H1 (cell line): ENCODE results near the gene CD300LG. TPM values are rescaled to one million over a fixed set of nuclear protein-coding genes. Genes with fewer than 3 reads are reported as not detected.
A peak's percentile ranks its signal among the peaks of the same experiment; 100 is the strongest.

Experiments used
- CTCF ChIA-PET: fragments of 300-600 bp; sonication (Branson Sonifier 250); formaldehyde crosslinking; loops from one replicate; lab custom pipeline; 2021; ENCODE audit not compliant: partially characterized antibody; lab: Charles Lee
- POLR2A ChIA-PET: fragments of 300-600 bp; sonication (Branson Sonifier 250); formaldehyde crosslinking; loops from one replicate; lab custom pipeline; 2021; ENCODE audit warnings: inconsistent platforms; ENCODE audit not compliant: partially characterized antibody; lab: Charles Lee
- DNase-seq, 2 experiments: peaks; one replicate each; pipeline versions ENCODE4 v3.0.0 to v3.0.0-alpha.2; 2010 to 2022; ENCODE audit warnings: low spot score in 2 of 2, low read depth in 1 of 2, mixed read lengths in 1 of 2
- FAIRE-seq: peaks from 2 replicates; lab custom pipeline; 2011; peaks lifted over from hg19 to GRCh38; lab: Jason Lieb, UNC
- H2AFZ ChIP-seq: 2 replicates; pipeline ENCODE4 v1.8.1; 2012; ENCODE audit warnings: low read length, inconsistent platforms
- H2AK5ac ChIP-seq: 2 replicates; pipeline ENCODE4 v1.6.1; 2013; ENCODE audit warnings: low read depth, low read length
- H2BK120ac ChIP-seq: replicated peaks from 2 replicates; pipeline ENCODE3; 2013; ENCODE audit warnings: low read depth, low read length, inconsistent platforms
- H2BK12ac ChIP-seq: 2 replicates; pipeline ENCODE4 v1.6.1; 2013; ENCODE audit warnings: low read depth, low read length
- H2BK15ac ChIP-seq: 2 replicates; pipeline ENCODE4 v1.6.1; 2013; ENCODE audit warnings: low read length
- H2BK20ac ChIP-seq: 2 replicates; pipeline ENCODE4 v1.6.1; 2013; ENCODE audit warnings: low read length
- H2BK5ac ChIP-seq: 2 replicates; pipeline ENCODE4 v1.6.1; 2013; ENCODE audit warnings: low read depth, low read length
- H3K14ac ChIP-seq: 2 replicates; pipeline ENCODE4 v1.6.1; 2013; ENCODE audit warnings: inconsistent platforms; ENCODE audit not compliant: insufficient read length
- H3K18ac ChIP-seq: 2 replicates; pipeline ENCODE4 v1.6.1; 2013; ENCODE audit warnings: low read length; ENCODE audit errors: extremely low read depth
- H3K23ac ChIP-seq: 2 replicates; pipeline ENCODE4 v1.6.1; 2013; ENCODE audit warnings: inconsistent platforms; ENCODE audit not compliant: insufficient read length
- H3K23me2 ChIP-seq: 2 replicates; pipeline ENCODE4 v1.6.1; 2013; ENCODE audit warnings: low read depth, low read length
- H3K27ac ChIP-seq: 2 replicates; pipeline ENCODE4 v1.6.1; 2011; ENCODE audit warnings: low read depth, low read length, inconsistent platforms
- H3K27me3 ChIP-seq, 4 experiments: replicated peaks in 1 of 4; 1 replicate in 1 of 4; 2 replicates in 3 of 4; pipeline versions ENCODE4 v1.6.1 to v1.8.1; 2011 to 2013; ENCODE audit warnings: low read length in 3 of 4, mild to moderate bottlenecking in 3 of 4, inconsistent platforms in 2 of 4, mixed read lengths in 2 of 4, moderate library complexity in 1 of 4; ENCODE audit not compliant: control insufficient read depth in 3 of 4, insufficient read depth in 3 of 4; ENCODE audit errors: extremely low read depth in 1 of 4
- H3K36me3 ChIP-seq, 4 experiments: 2 replicates each; pipeline versions ENCODE4 v1.6.1 to v1.8.1; 2011 to 2013; ENCODE audit warnings: mild to moderate bottlenecking in 4 of 4, low read length in 3 of 4, moderate library complexity in 2 of 4, control low read depth in 1 of 4, inconsistent platforms in 1 of 4; ENCODE audit not compliant: insufficient read depth in 4 of 4, control insufficient read depth in 2 of 4
- H3K4ac ChIP-seq: replicated peaks from 2 replicates; pipeline ENCODE3; 2013; ENCODE audit warnings: low read length, low read depth, mixed read lengths, inconsistent platforms; ENCODE audit not compliant: insufficient read length
- H3K4me1 ChIP-seq, 4 experiments: replicated peaks in 1 of 4; 1 replicate in 1 of 4; 2 replicates in 3 of 4; pipeline versions ENCODE4 v1.6.1 to v1.8.1; 2011 to 2013; ENCODE audit warnings: low read length in 3 of 4, inconsistent platforms in 2 of 4, mixed read lengths in 1 of 4; ENCODE audit not compliant: insufficient read depth in 4 of 4, control insufficient read depth in 3 of 4
- H3K4me2 ChIP-seq, 2 experiments: 2 replicates each; pipeline versions ENCODE4 v1.6.1 to v1.8.1; 2011 to 2013; ENCODE audit warnings: low read depth in 2 of 2, low read length in 2 of 2, control low read depth in 1 of 2, inconsistent platforms in 1 of 2, mild to moderate bottlenecking in 1 of 2; ENCODE audit not compliant: insufficient read depth in 1 of 2
- H3K4me3 ChIP-seq, 4 experiments: fragments of 200-600, 300-600 bp in 1 of 4; sonication (generic), shearing (Covaris generic), sonication (Bioruptor Twin) in 1 of 4; 2 replicates each; pipeline versions ENCODE4 v1.5.1 to v1.8.1; 2011 to 2016; ENCODE audit warnings: low read length in 4 of 4, low read depth in 3 of 4, control low read depth in 2 of 4, inconsistent platforms in 2 of 4, mild to moderate bottlenecking in 2 of 4, mixed read lengths in 1 of 4, moderate library complexity in 1 of 4; ENCODE audit not compliant: insufficient read depth in 2 of 4; ENCODE audit errors: extremely low read depth in 1 of 4
- H3K56ac ChIP-seq: replicated peaks from 2 replicates; pipeline ENCODE3; 2013; ENCODE audit warnings: low read depth, mild to moderate bottlenecking, mixed read lengths, low read length, inconsistent platforms; ENCODE audit not compliant: insufficient read length
- H3K79me1 ChIP-seq: 2 replicates; pipeline ENCODE4 v1.6.1; 2013; ENCODE audit warnings: low read depth, low read length, control low read depth
- H3K79me2 ChIP-seq, 2 experiments: 2 replicates each; pipeline versions ENCODE4 v1.6.1 to v1.8.1; 2012 to 2013; ENCODE audit warnings: low read length in 2 of 2, mild to moderate bottlenecking in 2 of 2, inconsistent platforms in 1 of 2; ENCODE audit not compliant: insufficient read depth in 2 of 2, control insufficient read depth in 1 of 2
- H3K9ac ChIP-seq, 4 experiments: replicated peaks in 1 of 4; 1 replicate in 1 of 4; 2 replicates in 3 of 4; pipeline versions ENCODE4 v1.6.1 to v1.8.1; 2011 to 2013; ENCODE audit warnings: low read depth in 3 of 4, low read length in 3 of 4, control low read depth in 2 of 4, mild to moderate bottlenecking in 2 of 4, moderate library complexity in 2 of 4, inconsistent platforms in 1 of 4; ENCODE audit errors: extremely low read depth in 1 of 4
- H3K9me3 ChIP-seq, 2 experiments: 2 replicates each; pipeline versions ENCODE4 v1.6.1 to v1.8.1; 2012 to 2013; ENCODE audit warnings: mild to moderate bottlenecking in 2 of 2, moderate library complexity in 2 of 2, control low read depth in 1 of 2, inconsistent platforms in 1 of 2, low read depth in 1 of 2, low read length in 1 of 2, mixed read lengths in 1 of 2; ENCODE audit not compliant: insufficient read depth in 2 of 2
- H4K20me1 ChIP-seq, 2 experiments: replicated peaks in 1 of 2; 2 replicates each; pipeline versions ENCODE3 to v1.8.1; 2011 to 2013; ENCODE audit warnings: inconsistent platforms in 2 of 2, low read length in 2 of 2, mild to moderate bottlenecking in 1 of 2; ENCODE audit not compliant: insufficient read depth in 2 of 2, control insufficient read depth in 1 of 2
- H4K5ac ChIP-seq: 2 replicates; pipeline ENCODE4 v1.6.1; 2013; ENCODE audit warnings: low read length, low read depth, mixed read lengths, inconsistent platforms; ENCODE audit not compliant: insufficient read length
- H4K8ac ChIP-seq: 2 replicates; pipeline ENCODE4 v1.8.0; 2013; ENCODE audit warnings: mild to moderate bottlenecking, moderate library complexity, low read length, inconsistent platforms; ENCODE audit not compliant: insufficient read depth; ENCODE audit errors: extremely low read depth
- H4K91ac ChIP-seq: replicated peaks from 2 replicates; pipeline ENCODE3; 2013; ENCODE audit warnings: low read length, mixed read lengths, inconsistent platforms; ENCODE audit not compliant: insufficient read length
- E2F6 ChIP-seq: IDR thresholded peaks from 2 replicates; pipeline ENCODE4 v1.6.1; 2012; ENCODE audit warnings: inconsistent platforms
- KDM5A ChIP-seq: fragments of 200-600 bp; IDR thresholded peaks from 2 replicates; pipeline ENCODE4 v1.7.1; 2012; ENCODE audit warnings: mild to moderate bottlenecking, low read length, inconsistent platforms, mixed read lengths
- PHF8 ChIP-seq: fragments of 200-600 bp; sonication (generic); conservative IDR thresholded peaks from 2 replicates; pipeline ENCODE4 v1.7.1; 2012; ENCODE audit warnings: low read depth, mild to moderate bottlenecking, inconsistent platforms, low read length, moderate library complexity
- POLR2AphosphoS5 ChIP-seq: IDR thresholded peaks from 2 replicates; pipeline ENCODE4 v1.6.1; 2011; ENCODE audit warnings: low read depth, low read length
- SIX5 ChIP-seq: IDR thresholded peaks from 2 replicates; pipeline ENCODE4 v1.6.1; 2011; ENCODE audit warnings: mild to moderate bottlenecking, low read depth, low read length
- TBP ChIP-seq: IDR thresholded peaks from 2 replicates; pipeline ENCODE4 v1.6.1; 2011; ENCODE audit warnings: low read depth, low read length, improper control_type of control experiment
- WGBS, 2 experiments: shearing (Covaris generic) in 1 of 2; methylation state at CpG; one replicate each; pipeline versions ENCODE4 v1.1.6 to v1.1.7; 2013 to 2015; ENCODE audit warnings: low lambda C conversion rate in 2 of 2, mixed read lengths in 2 of 2, inconsistent platforms in 1 of 2, low coverage in 1 of 2, missing lambda C conversion rate in 1 of 2; ENCODE audit not compliant: insufficient replicate concordance in 2 of 2, insufficient coverage in 1 of 2, insufficient read length in 1 of 2; ENCODE audit errors: extremely low coverage in 1 of 2, missing lambda C conversion rate in 1 of 2; 5-methylcytosine and 5-hydroxymethylcytosine counted together
- polyA plus RNA-seq, 7 experiments: library from polyadenylated mRNA; depleted of rRNA in 3 of 7; stranded (reverse) in 5 of 7; unstranded in 2 of 7; fragments of >200 nt in 5 of 7; fragments of 200-250 nt in 2 of 7; gene quantifications; 1 replicate in 5 of 7; 2 replicates in 1 of 7; 4 replicates in 1 of 7; pipeline versions ENCODE4 v1.2.1 to v1.2.3, GENCODE V29; 2011 to 2013; ENCODE audit warnings: missing spikeins in 2 of 7, mixed read lengths in 2 of 7
- total RNA-seq: library from RNA; stranded (reverse); fragmentation: NEBNext Ultra II Directional; extraction: Animal tissue kit (Norgen Biotek cat#: 25700); gene quantifications from 2 replicates; pipeline ENCODE4 v1.2.1, GENCODE V29; 2021

CD300LG gene
- total and polyA plus RNA-seq, 2 of the 8 experiments (the other 6 are each of a cell fraction or from before 2014, with no cell fraction given): 0.06 TPM; not detected in 1

- CTCF ChIA-PET: interaction anchor here (0.6 to 3.2 kb wide), 39 partner anchors 8 to 834 kb away, joined by 3 to 27 read pairs (median 5); partner anchors contain the start of gene MPP3
- Histone ChIP-seq H3K27ac (no peak overlapping the region), H3K4me3 (no peak overlapping the region), H3K9ac (no peak overlapping the region), H4K8ac (no peak overlapping the region), H3K14ac (no peak overlapping the region), H3K4me2 (no peak overlapping the region), H3K4ac (no peak overlapping the region), H4K5ac (no peak overlapping the region), H3K36me3 (no peaks in the 10 kb centered on the region), H2BK12ac (no peak overlapping the region), H3K23me2 (no peaks in the 10 kb centered on the region), H3K79me1 (no peaks in the 10 kb centered on the region), H2AFZ (no peak overlapping the region), H4K91ac (no peak overlapping the region), H2AK5ac (no peak overlapping the region), H3K79me2 (no peaks in the 10 kb centered on the region), H2BK20ac (no peak overlapping the region), H3K4me1 (peaks cover 0 to 5% (median 1%) of the 10 kb centered on the region in 4 experiments; a peak in 2 of 7 replicates), H3K9me3 (no peaks in the 10 kb centered on the region), H2BK5ac (no peak overlapping the region)
- POLR2A ChIA-PET: interaction anchor here (1.1 to 1.8 kb wide), 4 partner anchors 35 to 70 kb away, joined by 3 to 6 read pairs (median 4); no protein-coding TSS in a partner anchor
- no peak for FAIRE-seq
- WGBS, 2 experiments: 90% methylated on average over 4 of the region's 4 CpGs; no CpG with 5 or more reads in 1 of the 2 experiments
- no peak for TF ChIP-seq KDM5A
- no peak for TF ChIP-seq SIX5
- TF ChIP-seq TBP: no peak
- TF ChIP-seq POLR2AphosphoS5: no peak
- no peak for TF ChIP-seq PHF8
- no peak for TF ChIP-seq E2F6
- TF ChIP-seq, all 59 proteins: peak for 0
- Histone ChIP-seq H4K20me1 (no peaks in the 10 kb centered on the region), H3K23ac (no peak overlapping the region), H3K18ac (no peak overlapping the region), H2BK120ac (no peak overlapping the region), H2BK15ac (no peak overlapping the region), H3K27me3 (peaks cover 0 to 3% (median 0%) of the 10 kb centered on the region in 4 experiments; a peak in 2 of 7 replicates), H3K56ac (peak overlapping the region; percentile 73)
- no peak for DNase-seq
Measured at GRCh38 chr17:43845766-43846165, 1.2 kb upstream of the CD300LG start.
